HepG2 (cell line): ENCODE results near the gene MSANTD1. TPM values are rescaled to one million over a fixed set of nuclear protein-coding genes. Genes with fewer than 3 reads are reported as not detected.

Experiments used
- ATRX ChIP-seq: sonication (generic); formaldehyde crosslinking; IDR thresholded peaks from 2 replicates; pipeline ENCODE4 v1.4.0; 2020; ENCODE audit warnings: missing genetic modification reagents, borderline replicate concordance
- CBFB ChIP-seq: sonication (generic); formaldehyde crosslinking; IDR thresholded peaks from 2 replicates; pipeline ENCODE4 v1.4.0; 2020; ENCODE audit warnings: missing genetic modification reagents
- CCDC6 ChIP-seq: sonication (generic); formaldehyde crosslinking; IDR thresholded peaks from 2 replicates; pipeline ENCODE4 v1.8.1; 2022; ENCODE audit warnings: mild to moderate bottlenecking, missing genetic modification reagents, moderate library complexity
- CENPBD1 ChIP-seq: sonication (generic); formaldehyde crosslinking; IDR thresholded peaks from 2 replicates; pipeline ENCODE4 v1.8.0; 2022; ENCODE audit warnings: missing genetic modification reagents, low read depth, mild to moderate bottlenecking, borderline replicate concordance
- FOXK1 ChIP-seq: sonication (generic); formaldehyde crosslinking; IDR thresholded peaks from 2 replicates; pipeline ENCODE4 v1.4.0; 2020; ENCODE audit warnings: low read depth, missing genetic modification reagents, borderline replicate concordance
- IKZF4 ChIP-seq: sonication (generic); formaldehyde crosslinking; IDR thresholded peaks from 2 replicates; pipeline ENCODE4 v1.5.1; 2020; ENCODE audit warnings: borderline replicate concordance, mild to moderate bottlenecking, low read depth, missing genetic modification reagents; ENCODE audit errors: not compliant biosample characterization
- MTA1 ChIP-seq: sonication (generic); formaldehyde crosslinking; IDR thresholded peaks from 2 replicates; pipeline ENCODE4 v1.4.0; 2020; ENCODE audit warnings: missing genetic modification reagents, mild to moderate bottlenecking, borderline replicate concordance
- MTF2 ChIP-seq: sonication (generic); formaldehyde crosslinking; IDR thresholded peaks from 2 replicates; pipeline ENCODE4 v1.5.0; 2020; ENCODE audit warnings: missing genetic modification reagents, borderline replicate concordance
- NAIF1 ChIP-seq: sonication (generic); formaldehyde crosslinking; IDR thresholded peaks from 2 replicates; pipeline ENCODE4 v1.5.0; 2020; ENCODE audit warnings: mild to moderate bottlenecking, missing genetic modification reagents, borderline replicate concordance
- NCOA5 ChIP-seq: sonication (generic); formaldehyde crosslinking; IDR thresholded peaks from 2 replicates; pipeline ENCODE4 v1.4.0; 2020; ENCODE audit warnings: missing genetic modification reagents
- NFE2 ChIP-seq: sonication (generic); formaldehyde crosslinking; IDR thresholded peaks from 2 replicates; pipeline ENCODE4 v1.4.0; 2020; ENCODE audit warnings: missing genetic modification reagents
- NR2F2 ChIP-seq: IDR thresholded peaks from 2 replicates; pipeline ENCODE4 v1.6.1; 2012; ENCODE audit warnings: low read depth, inconsistent platforms, borderline replicate concordance
- PRPF4 ChIP-seq: fragments of 200-400 bp; formaldehyde crosslinking; IDR thresholded peaks from 2 replicates; pipeline ENCODE4 v1.6.1; 2016; ENCODE audit warnings: low read length, low read depth; ENCODE audit not compliant: poor library complexity, severe bottlenecking
- RBM22 ChIP-seq: fragments of 200-400 bp; formaldehyde crosslinking; optimal IDR thresholded peaks from 2 replicates; pipeline ENCODE3; 2017; ENCODE audit warnings: mild to moderate bottlenecking, low read length, moderate library complexity
- SP140L ChIP-seq: sonication (generic); formaldehyde crosslinking; IDR thresholded peaks from 2 replicates; pipeline ENCODE4 v1.4.0; 2020; ENCODE audit warnings: missing genetic modification reagents, borderline replicate concordance
- SP5 ChIP-seq: IDR thresholded peaks from 2 replicates; pipeline ENCODE4 v1.6.1; 2016; ENCODE audit warnings: low read depth, borderline replicate concordance
- TGIF2 ChIP-seq: IDR thresholded peaks from 2 replicates; pipeline ENCODE4 v1.6.1; 2016; ENCODE audit warnings: control low read depth, missing compliant biosample characterization
- ZBTB39 ChIP-seq: sonication (generic); formaldehyde crosslinking; IDR thresholded peaks from 2 replicates; pipeline ENCODE4 v1.5.0; 2020; ENCODE audit warnings: missing genetic modification reagents
- ZIK1 ChIP-seq: sonication (generic); formaldehyde crosslinking; IDR thresholded peaks from 2 replicates; pipeline ENCODE4 v1.5.0; 2020; ENCODE audit warnings: mild to moderate bottlenecking, low read depth, missing genetic modification reagents, borderline replicate concordance
- ZNF224 ChIP-seq: sonication (generic); formaldehyde crosslinking; IDR thresholded peaks from 2 replicates; pipeline ENCODE4 v1.5.0; 2020; ENCODE audit warnings: mild to moderate bottlenecking, missing genetic modification reagents
- ZNF331 ChIP-seq: sonication (generic); formaldehyde crosslinking; IDR thresholded peaks from 2 replicates; pipeline ENCODE4 v1.4.0; 2020; ENCODE audit warnings: missing genetic modification reagents
- ZNF589 ChIP-seq: sonication (generic); formaldehyde crosslinking; conservative IDR thresholded peaks from 2 replicates; pipeline ENCODE4 v1.8.0; 2022; ENCODE audit warnings: mild to moderate bottlenecking, moderate library complexity, missing genetic modification reagents
- ZSCAN29 ChIP-seq: sonication (generic); formaldehyde crosslinking; conservative IDR thresholded peaks from 2 replicates; pipeline ENCODE4 v1.4.0; 2020; ENCODE audit warnings: mild to moderate bottlenecking, missing genetic modification reagents
- polyA plus RNA-seq, 8 experiments: library from polyadenylated mRNA; depleted of rRNA in 3 of 8; stranded (reverse) in 7 of 8; unstranded in 1 of 8; fragments of >200 nt; fragmentation: Illumina TruSeq in 4 of 8; extraction: Trizol in 4 of 8; gene quantifications; 2 replicates each; pipeline versions ENCODE4 v1.2.1 to v1.2.3, GENCODE V29; 2011 to 2016; ENCODE audit warnings: low read depth in 4 of 8, missing spikeins in 1 of 8, mixed read lengths in 1 of 8; ENCODE audit not compliant: insufficient read depth in 1 of 8
- total RNA-seq, 5 experiments: library from RNA; depleted of rRNA; stranded (reverse); fragments of >200 nt; fragmentation: Illumina TruSeq; extraction: Trizol; gene quantifications; 2 replicates each; pipeline ENCODE4 v1.2.3, GENCODE V29; 2016; ENCODE audit warnings: low read depth in 1 of 5
- TF ChIP-seq, protein P1 (sequence below): sonication (generic); formaldehyde crosslinking; IDR thresholded peaks from 2 replicates; pipeline ENCODE4 v1.4.0; 2020; ENCODE audit warnings: missing genetic modification reagents, borderline replicate concordance

The MSANTD1 gene
- total and polyA plus RNA-seq, 2 of the 13 experiments (the other 11 are each of a cell fraction or from before 2014, with no cell fraction given) = 0.22 to 0.40 TPM

- TF ChIP-seq SP140L (CRISPR knock-in tag) (no peak), ZNF224 (CRISPR knock-in tag) (no peak), SP5 (CRISPR knock-in tag) (0 out of 2 replicates have a peak, but pooled peaks have one; percentile 47), NCOA5 (CRISPR knock-in tag) (no peak), PRPF4 (no peak), ZNF589 (CRISPR knock-in tag) (no peak), ZBTB39 (CRISPR knock-in tag) (peak; percentile 20; the same call in 1 of the 2 replicates), NR2F2 (no peak), ZSCAN29 (CRISPR knock-in tag) (no peak), CENPBD1 (CRISPR knock-in tag) (no peak), MTF2 (CRISPR knock-in tag) (no peak), FOXK1 (no peak), IKZF4 (CRISPR knock-in tag) (peak; percentile 37), MTA1 (CRISPR knock-in tag) (no peak), ZNF331 (CRISPR knock-in tag) (no peak), CBFB (no peak), ZIK1 (CRISPR knock-in tag) (no peak), CCDC6 (CRISPR knock-in tag) (no peak; the same call in 1 of the 2 replicates), NAIF1 (no peak), ATRX (CRISPR knock-in tag) (no peak), RBM22 (no peak), NFE2 (CRISPR knock-in tag) (no peak), TGIF2 (CRISPR knock-in tag) (no peak)
- TF ChIP-seq, protein P1, sequence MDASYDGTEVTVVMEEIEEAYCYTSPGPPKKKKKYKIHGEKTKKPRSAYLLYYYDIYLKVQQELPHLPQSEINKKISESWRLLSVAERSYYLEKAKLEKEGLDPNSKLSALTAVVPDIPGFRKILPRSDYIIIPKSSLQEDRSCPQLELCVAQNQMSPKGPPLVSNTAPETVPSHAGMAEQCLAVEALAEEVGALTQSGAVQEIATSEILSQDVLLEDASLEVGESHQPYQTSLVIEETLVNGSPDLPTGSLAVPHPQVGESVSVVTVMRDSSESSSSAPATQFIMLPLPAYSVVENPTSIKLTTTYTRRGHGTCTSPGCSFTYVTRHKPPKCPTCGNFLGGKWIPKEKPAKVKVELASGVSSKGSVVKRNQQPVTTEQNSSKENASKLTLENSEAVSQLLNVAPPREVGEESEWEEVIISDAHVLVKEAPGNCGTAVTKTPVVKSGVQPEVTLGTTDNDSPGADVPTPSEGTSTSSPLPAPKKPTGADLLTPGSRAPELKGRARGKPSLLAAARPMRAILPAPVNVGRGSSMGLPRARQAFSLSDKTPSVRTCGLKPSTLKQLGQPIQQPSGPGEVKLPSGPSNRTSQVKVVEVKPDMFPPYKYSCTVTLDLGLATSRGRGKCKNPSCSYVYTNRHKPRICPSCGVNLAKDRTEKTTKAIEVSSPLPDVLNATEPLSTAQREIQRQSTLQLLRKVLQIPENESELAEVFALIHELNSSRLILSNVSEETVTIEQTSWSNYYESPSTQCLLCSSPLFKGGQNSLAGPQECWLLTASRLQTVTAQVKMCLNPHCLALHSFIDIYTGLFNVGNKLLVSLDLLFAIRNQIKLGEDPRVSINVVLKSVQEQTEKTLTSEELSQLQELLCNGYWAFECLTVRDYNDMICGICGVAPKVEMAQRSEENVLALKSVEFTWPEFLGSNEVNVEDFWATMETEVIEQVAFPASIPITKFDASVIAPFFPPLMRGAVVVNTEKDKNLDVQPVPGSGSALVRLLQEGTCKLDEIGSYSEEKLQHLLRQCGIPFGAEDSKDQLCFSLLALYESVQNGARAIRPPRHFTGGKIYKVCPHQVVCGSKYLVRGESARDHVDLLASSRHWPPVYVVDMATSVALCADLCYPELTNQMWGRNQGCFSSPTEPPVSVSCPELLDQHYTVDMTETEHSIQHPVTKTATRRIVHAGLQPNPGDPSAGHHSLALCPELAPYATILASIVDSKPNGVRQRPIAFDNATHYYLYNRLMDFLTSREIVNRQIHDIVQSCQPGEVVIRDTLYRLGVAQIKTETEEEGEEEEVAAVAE (CRISPR knock-in tag) = no peak
These were observed 43.8 kb downstream of the MSANTD1 start, which contains the start of gene RGS12 (continued) for GRCh38 chr4:3292571-3293400.
